Measurements from ENCODE around the gene PIGN. TPM values are rescaled to one million over a fixed set of nuclear protein-coding genes. Genes with fewer than 3 reads are reported as not detected.

Gene PIGN
- total RNA-seq, 3 donors from 2014 or later, result 15.9 to 18.9 (median 17.1) TPM

DNA sequence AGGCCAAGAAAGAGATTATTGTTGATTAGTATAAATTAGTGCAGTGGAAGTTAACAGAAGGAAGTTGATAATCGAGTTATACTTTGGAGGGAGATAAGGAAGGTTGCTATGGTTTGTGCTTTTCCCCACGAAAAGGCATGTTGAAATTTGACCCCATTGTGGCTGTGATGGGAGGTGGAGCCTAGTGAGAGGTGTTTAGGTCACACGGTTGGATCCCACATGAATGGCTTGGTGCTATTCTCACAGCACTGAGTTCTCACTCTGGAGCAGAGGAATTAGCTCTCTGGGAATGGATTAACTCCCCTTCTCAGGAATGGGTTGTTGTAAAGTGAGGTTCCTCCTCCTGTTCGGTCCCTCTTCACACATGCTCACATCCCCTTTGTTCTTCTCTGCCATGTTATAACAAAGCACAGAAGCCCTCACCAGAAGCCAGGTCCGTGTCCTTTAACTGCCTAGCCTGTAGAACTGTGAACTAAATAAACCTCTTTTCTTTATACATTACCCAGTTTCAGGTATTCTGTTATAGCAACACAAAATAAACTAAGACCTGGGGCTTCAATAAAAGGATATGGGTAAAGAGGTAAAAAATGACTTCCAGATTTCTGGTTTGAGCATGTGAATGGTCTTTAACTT is 21.9 kb downstream of the PIGN start:
- H3K4me1 Mint-ChIP-seq (ENCODE audit: low read depth), result peaks cover 7% of the 10 kb centered on the region
- DNase-seq (no peak), ATAC-seq (no peak)
- no peak overlapping the region for H3K4me3 Mint-ChIP-seq
- H3K9me3 Mint-ChIP-seq, result peaks cover 19% of the 10 kb centered on the region
- H3K27me3 Mint-ChIP-seq (ENCODE audit: low read depth), result no peaks in the 10 kb centered on the region
- peaks cover 30% of the 10 kb centered on the region for H3K36me3 Mint-ChIP-seq (ENCODE audit: insufficient read depth)

DNA sequence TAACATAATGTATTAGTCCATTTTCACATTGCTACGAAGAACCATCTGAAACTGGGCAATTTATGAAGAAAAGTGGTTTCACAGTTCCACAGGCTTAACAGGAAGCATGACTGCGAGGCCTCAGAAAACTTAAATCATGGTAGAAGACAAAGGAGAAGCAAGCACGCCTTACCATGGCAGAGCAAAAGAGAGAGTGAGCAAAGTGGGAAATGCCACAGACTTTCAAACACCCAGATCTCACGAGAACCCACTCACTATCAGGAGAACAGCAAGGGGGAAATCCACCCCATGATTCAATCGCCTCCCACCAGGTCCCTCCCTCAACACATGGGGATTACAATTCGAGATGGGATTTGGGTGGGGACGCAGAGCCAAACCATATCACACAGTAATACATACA is 22.5 kb downstream of the PIGN start:
- peaks cover 7% of the 10 kb centered on the region for H3K4me1 Mint-ChIP-seq (ENCODE audit: low read depth)
- DNase-seq, result no peak

DNA sequence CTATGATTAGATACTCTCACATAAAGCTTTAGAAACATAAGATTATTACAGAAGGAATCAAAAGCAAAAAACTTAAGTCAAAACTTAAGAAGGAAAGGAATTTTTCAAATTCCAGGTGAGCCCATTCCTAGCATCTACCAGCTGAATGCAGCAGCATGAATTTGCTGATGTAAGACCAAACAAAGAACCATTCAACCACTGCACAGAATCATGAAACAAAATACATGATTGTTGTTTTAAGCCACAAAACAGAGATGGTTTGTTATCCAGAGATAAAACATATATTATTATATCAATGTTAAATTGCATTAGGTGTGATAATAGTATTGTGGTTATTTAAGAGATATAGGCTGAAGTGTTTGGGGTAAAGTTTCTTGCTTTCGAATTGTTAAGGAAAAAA is 29.0 kb downstream of the PIGN start:
- ATAC-seq (no peak), DNase-seq (no peak)
- H3K4me1 Mint-ChIP-seq (ENCODE audit: low read depth), result no peaks in the 10 kb centered on the region
- H3K27me3 Mint-ChIP-seq (ENCODE audit: low read depth), result no peaks in the 10 kb centered on the region
- peaks cover 31% of the 10 kb centered on the region for H3K36me3 Mint-ChIP-seq (ENCODE audit: insufficient read depth)
- no peak overlapping the region for H3K4me3 Mint-ChIP-seq
- no peaks in the 10 kb centered on the region for H3K9me3 Mint-ChIP-seq

More for the DNA sequence above, 22.5 kb downstream of the PIGN start:
- Mint-ChIP-seq H3K9me3 (peaks cover 19% of the 10 kb centered on the region), H3K27me3 (ENCODE audit: low read depth) (no peaks in the 10 kb centered on the region), H3K36me3 (ENCODE audit: insufficient read depth) (peaks cover 34% of the 10 kb centered on the region), H3K4me3 (no peak overlapping the region)
- no peak for ATAC-seq

DNA sequence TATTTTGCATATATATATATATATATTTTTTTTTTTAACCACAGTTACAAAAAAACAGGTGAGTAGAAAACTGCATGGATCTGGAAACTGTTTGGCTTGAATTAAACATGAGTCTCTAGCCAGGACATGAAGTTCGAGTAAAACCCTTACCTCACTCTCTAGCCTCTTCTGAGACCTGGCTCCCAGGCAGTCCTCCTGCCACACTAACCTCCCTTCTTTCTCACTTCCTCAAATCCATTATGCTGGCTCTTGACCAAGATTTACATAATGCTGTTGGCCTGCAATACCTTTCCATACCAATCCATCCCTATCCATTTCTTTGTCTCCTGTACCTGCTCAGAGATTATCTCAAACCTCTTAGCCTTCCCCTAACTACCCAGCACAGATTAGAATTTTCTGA is 34.0 kb downstream of the PIGN start:
- H3K9me3 Mint-ChIP-seq, result no peaks in the 10 kb centered on the region
- no peak overlapping the region for H3K4me3 Mint-ChIP-seq
- ATAC-seq (no peak), DNase-seq (no peak)
- no peaks in the 10 kb centered on the region for H3K27me3 Mint-ChIP-seq (ENCODE audit: low read depth)
- H3K4me1 Mint-ChIP-seq (ENCODE audit: low read depth), result no peaks in the 10 kb centered on the region
- peaks cover 15% of the 10 kb centered on the region for H3K36me3 Mint-ChIP-seq (ENCODE audit: insufficient read depth)

DNA sequence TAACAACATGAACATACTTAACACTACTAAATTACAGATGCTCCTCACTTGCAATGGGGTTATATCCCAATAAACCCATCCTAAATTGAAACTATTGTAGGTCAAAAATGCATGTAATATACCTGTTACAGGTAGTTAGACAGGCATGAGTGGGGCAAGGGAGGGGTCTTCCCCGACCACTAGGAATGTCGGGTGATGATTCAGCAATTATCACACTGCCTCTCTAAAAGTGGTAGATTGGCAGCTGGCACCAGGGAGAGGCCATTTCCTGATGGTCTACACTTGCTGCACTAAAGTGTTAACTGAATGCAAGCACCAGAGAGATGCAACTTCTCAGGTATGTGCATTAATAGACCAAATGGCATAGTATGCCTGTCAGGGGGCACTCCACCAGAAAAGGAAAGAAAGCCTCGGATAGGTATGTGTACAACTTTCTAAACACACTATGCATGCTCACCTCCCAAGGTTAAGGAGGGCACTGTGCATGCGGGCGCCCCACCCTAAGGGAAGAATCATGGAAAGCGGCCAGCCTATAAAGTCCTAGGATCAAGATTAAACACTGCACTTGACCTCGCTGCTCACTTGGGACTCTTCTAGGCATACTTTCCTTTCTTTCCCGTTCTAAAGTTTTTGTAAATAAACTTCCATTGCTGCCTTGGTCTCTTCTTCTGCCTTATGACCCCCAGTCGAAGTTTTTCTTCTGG is 35.6 kb downstream of the PIGN start:
- Mint-ChIP-seq H3K9me3 (no peaks in the 10 kb centered on the region), H3K4me3 (no peak overlapping the region), H3K36me3 (ENCODE audit: insufficient read depth) (peaks cover 10% of the 10 kb centered on the region), H3K27me3 (ENCODE audit: low read depth) (no peaks in the 10 kb centered on the region), H3K4me1 (ENCODE audit: low read depth) (no peaks in the 10 kb centered on the region)
- ATAC-seq (no peak), DNase-seq (no peak)

GRCh38 chr18:62144338-62144737 is 42.5 kb downstream of the PIGN start:
- no peak for DNase-seq
- Mint-ChIP-seq H3K9me3 (no peaks in the 10 kb centered on the region), H3K36me3 (ENCODE audit: insufficient read depth) (peaks cover 7% of the 10 kb centered on the region), H3K27me3 (ENCODE audit: low read depth) (no peaks in the 10 kb centered on the region), H3K4me1 (ENCODE audit: low read depth) (no peaks in the 10 kb centered on the region), H3K4me3 (no peak overlapping the region)
- no peak for ATAC-seq

DNA sequence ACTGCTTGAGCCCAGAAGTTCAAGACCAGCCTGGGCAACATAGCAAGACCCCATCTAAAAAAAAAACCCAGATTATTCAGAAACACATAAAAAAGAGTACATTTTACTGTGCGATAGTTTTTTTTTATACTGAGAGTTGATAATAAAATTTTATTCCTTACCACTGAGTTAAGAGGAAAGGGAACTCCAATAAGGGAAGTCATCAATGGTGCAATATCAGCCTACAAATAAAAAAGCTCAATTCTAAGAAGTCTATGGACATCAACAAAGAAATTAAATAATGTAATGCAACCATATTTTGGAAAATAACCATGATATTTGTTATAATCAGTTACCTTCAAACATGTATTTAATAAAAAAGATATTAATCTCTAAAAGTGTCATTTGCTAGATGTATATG is 46.6 kb downstream of the PIGN start:
- Mint-ChIP-seq H3K4me3 (no peak overlapping the region), H3K36me3 (ENCODE audit: insufficient read depth) (peaks cover 15% of the 10 kb centered on the region), H3K4me1 (ENCODE audit: low read depth) (no peaks in the 10 kb centered on the region), H3K27me3 (ENCODE audit: low read depth) (no peaks in the 10 kb centered on the region), H3K9me3 (no peaks in the 10 kb centered on the region)
- ATAC-seq (no peak), DNase-seq (no peak)

DNA sequence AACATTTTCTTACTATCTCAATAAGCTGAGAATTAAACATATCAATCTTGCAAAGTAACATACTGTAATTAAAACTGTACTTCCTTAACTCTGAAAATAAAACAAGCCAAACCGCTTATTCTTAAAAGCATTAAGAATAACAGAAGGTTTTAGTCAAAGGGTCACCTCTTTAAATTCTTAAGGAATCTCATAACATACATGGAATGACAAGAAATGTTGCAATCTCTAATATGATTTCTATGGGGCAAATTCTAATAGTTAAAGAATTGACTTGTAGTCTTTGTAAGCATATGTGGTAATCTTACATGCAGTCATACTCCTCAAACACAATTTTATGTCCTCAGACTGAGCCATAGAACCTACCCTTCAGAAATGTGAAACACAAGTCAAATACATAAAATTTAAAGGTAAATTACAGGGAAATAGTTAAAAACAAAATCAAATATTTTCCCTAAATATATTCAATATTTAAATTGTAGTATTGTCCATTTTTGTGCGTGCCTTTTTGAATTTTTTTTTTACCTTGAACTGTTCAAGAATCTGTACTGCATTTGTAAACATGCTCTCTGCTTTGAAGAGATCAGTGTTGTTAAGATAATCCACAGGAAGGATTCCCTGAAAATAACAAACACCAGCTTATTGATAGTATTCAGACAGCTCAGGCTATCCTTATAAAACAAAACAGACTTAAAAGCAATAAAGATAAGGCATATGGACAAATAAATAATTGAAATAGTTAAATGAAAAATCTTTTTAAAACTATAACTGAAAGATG is 48.2 kb downstream of the PIGN start:
- Mint-ChIP-seq H3K4me1 (ENCODE audit: low read depth) (no peaks in the 10 kb centered on the region), H3K4me3 (no peak overlapping the region), H3K9me3 (no peaks in the 10 kb centered on the region), H3K27me3 (ENCODE audit: low read depth) (no peaks in the 10 kb centered on the region), H3K36me3 (ENCODE audit: insufficient read depth) (peaks cover 15% of the 10 kb centered on the region)
- DNase-seq, result no peak
- ATAC-seq, result no peak

GRCh38 chr18:62131301-62131909 is 55.5 kb downstream of the PIGN start:
- H3K4me3 Mint-ChIP-seq, result no peak overlapping the region
- DNase-seq (peak; percentile 51), ATAC-seq (no peak)
- no peaks in the 10 kb centered on the region for H3K27me3 Mint-ChIP-seq (ENCODE audit: low read depth)
- peaks cover 17% of the 10 kb centered on the region for H3K36me3 Mint-ChIP-seq (ENCODE audit: insufficient read depth)
- H3K9me3 Mint-ChIP-seq, result no peaks in the 10 kb centered on the region
- no peaks in the 10 kb centered on the region for H3K4me1 Mint-ChIP-seq (ENCODE audit: low read depth)

DNA sequence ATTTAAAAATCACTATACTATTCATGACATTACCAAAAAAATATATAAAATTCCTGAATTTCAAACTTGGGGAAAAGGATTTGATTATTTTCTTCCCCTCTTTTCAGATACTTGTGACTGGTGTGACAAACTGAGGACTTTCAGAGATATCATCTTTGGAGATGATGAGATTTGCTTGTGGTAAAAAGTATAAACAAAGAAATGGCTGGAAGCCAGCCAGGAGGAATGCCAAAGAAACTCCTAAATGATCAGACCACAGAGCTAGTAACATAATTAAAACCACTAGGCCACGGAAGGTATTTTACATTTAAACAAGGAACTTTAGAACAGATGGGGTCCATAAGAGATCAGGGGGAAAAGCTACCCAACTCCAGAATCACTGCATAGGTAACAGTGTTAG is 58.7 kb downstream of the PIGN start:
- H3K4me1 Mint-ChIP-seq (ENCODE audit: low read depth), result no peaks in the 10 kb centered on the region
- DNase-seq (no peak), ATAC-seq (no peak)
- no peak overlapping the region for H3K4me3 Mint-ChIP-seq
- H3K27me3 Mint-ChIP-seq (ENCODE audit: low read depth), result no peaks in the 10 kb centered on the region
- peaks cover 16% of the 10 kb centered on the region for H3K36me3 Mint-ChIP-seq (ENCODE audit: insufficient read depth)
- H3K9me3 Mint-ChIP-seq, result no peaks in the 10 kb centered on the region

DNA sequence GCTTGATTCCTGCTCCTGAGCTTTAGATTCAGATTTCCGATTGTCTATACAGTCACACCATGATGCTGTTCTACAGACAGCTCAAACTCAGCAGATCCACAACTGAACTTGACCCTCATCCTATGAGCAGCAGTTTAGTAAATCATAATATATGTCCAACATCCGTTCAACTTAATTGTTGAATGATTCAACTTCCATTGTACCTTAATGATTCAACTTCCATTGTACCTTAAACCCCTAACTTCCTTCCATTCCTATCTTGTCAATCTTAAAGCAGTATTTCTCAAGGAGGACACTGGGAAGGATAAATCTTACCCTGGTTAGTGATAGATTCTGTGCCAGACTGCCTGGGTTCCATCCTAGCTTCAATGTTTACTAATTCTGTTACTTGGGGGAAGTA is 60.1 kb downstream of the PIGN start:
- Mint-ChIP-seq H3K27me3 (ENCODE audit: low read depth) (no peaks in the 10 kb centered on the region), H3K9me3 (no peaks in the 10 kb centered on the region), H3K4me1 (ENCODE audit: low read depth) (no peaks in the 10 kb centered on the region), H3K36me3 (ENCODE audit: insufficient read depth) (peaks cover 16% of the 10 kb centered on the region), H3K4me3 (no peak overlapping the region)
- ATAC-seq, result no peak
- DNase-seq, result no peak

DNA sequence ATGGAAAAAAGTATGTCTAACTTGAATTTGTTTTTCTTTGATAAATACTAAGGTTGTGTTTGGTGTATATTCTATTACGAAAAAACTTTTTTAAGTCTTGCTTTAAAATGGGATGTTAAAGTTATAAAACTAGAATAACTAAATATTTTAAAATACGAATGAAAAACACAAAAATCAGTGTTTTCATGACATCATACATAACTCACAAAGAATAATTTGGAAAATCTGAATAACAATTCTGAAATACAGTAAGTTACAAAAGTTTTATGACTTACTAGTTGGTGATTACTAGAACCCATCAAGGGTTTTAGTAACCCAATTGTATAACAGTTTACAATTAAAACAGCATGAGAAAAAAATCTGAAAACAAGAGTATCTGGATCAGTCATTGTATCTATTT is 61.2 kb downstream of the PIGN start:
- Mint-ChIP-seq H3K4me3 (no peak overlapping the region), H3K9me3 (no peaks in the 10 kb centered on the region), H3K27me3 (ENCODE audit: low read depth) (no peaks in the 10 kb centered on the region), H3K4me1 (ENCODE audit: low read depth) (no peaks in the 10 kb centered on the region), H3K36me3 (ENCODE audit: insufficient read depth) (peaks cover 18% of the 10 kb centered on the region)
- ATAC-seq, result no peak
- DNase-seq, result no peak

- no peaks in the 10 kb centered on the region for H3K4me1 Mint-ChIP-seq (ENCODE audit: low read depth)
- DNase-seq, result no peak
- H3K36me3 Mint-ChIP-seq (ENCODE audit: insufficient read depth), result peaks cover 18% of the 10 kb centered on the region
- H3K4me3 Mint-ChIP-seq, result no peak overlapping the region
- no peaks in the 10 kb centered on the region for H3K9me3 Mint-ChIP-seq
- H3K27me3 Mint-ChIP-seq (ENCODE audit: low read depth), result no peaks in the 10 kb centered on the region
- no peak for ATAC-seq
Observed at GRCh38 chr18:62122330-62122729, 64.5 kb downstream of the PIGN start.

DNA sequence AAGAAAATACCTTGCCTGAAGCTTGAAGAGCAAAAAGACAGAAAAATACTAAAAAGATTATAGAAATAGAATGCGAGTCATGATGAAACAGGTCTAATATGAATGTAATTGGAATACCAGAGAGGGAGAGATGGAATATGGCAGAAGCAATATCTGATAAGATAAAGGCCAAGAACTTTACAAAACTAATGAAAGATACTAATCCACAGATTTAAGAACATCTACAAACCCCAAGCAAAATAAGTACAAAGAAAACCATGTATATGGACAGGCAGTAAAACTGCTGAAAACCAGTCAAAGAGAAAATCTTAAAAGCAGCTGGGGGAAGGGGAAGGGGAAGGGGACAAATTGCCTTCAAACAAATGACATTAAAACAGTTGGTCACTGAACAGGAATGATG is 67.0 kb downstream of the PIGN start:
- Mint-ChIP-seq H3K4me3 (no peak overlapping the region), H3K9me3 (no peaks in the 10 kb centered on the region), H3K27me3 (ENCODE audit: low read depth) (no peaks in the 10 kb centered on the region), H3K36me3 (ENCODE audit: insufficient read depth) (peaks cover 17% of the 10 kb centered on the region), H3K4me1 (ENCODE audit: low read depth) (no peaks in the 10 kb centered on the region)
- DNase-seq, result no peak
- ATAC-seq, result no peak
